ENCODE results near the gene RMND5A. TPM values are rescaled to one million over a fixed set of nuclear protein-coding genes. Genes with fewer than 3 reads are reported as not detected.

RMND5A gene
- polyA plus RNA-seq, 1 donor from 2014 or later = 36.3 TPM

GRCh38 chr2:86752934-86753333 is 32.8 kb downstream of the RMND5A start:
- Histone ChIP-seq H4K20me1 (ENCODE audit: insufficient read depth) (no peaks in the 10 kb centered on the region), H3K27me3 (ENCODE audit: insufficient read depth, low read depth, low read length) (no peaks in the 10 kb centered on the region), H3K4me3 (ENCODE audit: low read length) (no peak overlapping the region), H3K9me3 (ENCODE audit: low read length) (peaks cover 3% of the 10 kb centered on the region), H3F3A (ENCODE audit: insufficient read depth, low read length, poor library complexity, severe bottlenecking) (no peaks in the 10 kb centered on the region), H3K4me2 (ENCODE audit: low read length) (no peak overlapping the region), H3K79me2 (replicated peaks; ENCODE audit: insufficient read depth, low read length) (peaks cover 27% of the 10 kb centered on the region), H3K36me3 (ENCODE audit: insufficient read depth, low read length) (peaks cover 14% of the 10 kb centered on the region), H3K27ac (ENCODE audit: low read length) (no peak overlapping the region), H2AFZ (ENCODE audit: low read depth, low read length) (no peak overlapping the region), H3K9ac (ENCODE audit: low read length) (no peak overlapping the region), H3K9me2 (ENCODE audit: insufficient read depth, low read length) (no peaks in the 10 kb centered on the region)
- TF ChIP-seq RAD21 (conservative IDR thresholded peaks at IDR 0.05) = no peak
- TF ChIP-seq POLR2AphosphoS5 (IDR thresholded peaks at IDR 0.05) = no peak
- no peak for TF ChIP-seq EP300 (conservative IDR thresholded peaks at IDR 0.05; ENCODE audit: poor library complexity, severe bottlenecking)
- TF ChIP-seq EZH2 (IDR thresholded peaks at IDR 0.05; ENCODE audit: borderline replicate concordance, insufficient read depth, low read length, poor library complexity, severe bottlenecking) = no peak
- no peak for TF ChIP-seq CTCF (IDR thresholded peaks at IDR 0.05; ENCODE audit: poor library complexity, severe bottlenecking)
- no peak for TF ChIP-seq SMC3 (conservative IDR thresholded peaks at IDR 0.05; ENCODE audit: poor library complexity)
- TF ChIP-seq, protein P1, sequence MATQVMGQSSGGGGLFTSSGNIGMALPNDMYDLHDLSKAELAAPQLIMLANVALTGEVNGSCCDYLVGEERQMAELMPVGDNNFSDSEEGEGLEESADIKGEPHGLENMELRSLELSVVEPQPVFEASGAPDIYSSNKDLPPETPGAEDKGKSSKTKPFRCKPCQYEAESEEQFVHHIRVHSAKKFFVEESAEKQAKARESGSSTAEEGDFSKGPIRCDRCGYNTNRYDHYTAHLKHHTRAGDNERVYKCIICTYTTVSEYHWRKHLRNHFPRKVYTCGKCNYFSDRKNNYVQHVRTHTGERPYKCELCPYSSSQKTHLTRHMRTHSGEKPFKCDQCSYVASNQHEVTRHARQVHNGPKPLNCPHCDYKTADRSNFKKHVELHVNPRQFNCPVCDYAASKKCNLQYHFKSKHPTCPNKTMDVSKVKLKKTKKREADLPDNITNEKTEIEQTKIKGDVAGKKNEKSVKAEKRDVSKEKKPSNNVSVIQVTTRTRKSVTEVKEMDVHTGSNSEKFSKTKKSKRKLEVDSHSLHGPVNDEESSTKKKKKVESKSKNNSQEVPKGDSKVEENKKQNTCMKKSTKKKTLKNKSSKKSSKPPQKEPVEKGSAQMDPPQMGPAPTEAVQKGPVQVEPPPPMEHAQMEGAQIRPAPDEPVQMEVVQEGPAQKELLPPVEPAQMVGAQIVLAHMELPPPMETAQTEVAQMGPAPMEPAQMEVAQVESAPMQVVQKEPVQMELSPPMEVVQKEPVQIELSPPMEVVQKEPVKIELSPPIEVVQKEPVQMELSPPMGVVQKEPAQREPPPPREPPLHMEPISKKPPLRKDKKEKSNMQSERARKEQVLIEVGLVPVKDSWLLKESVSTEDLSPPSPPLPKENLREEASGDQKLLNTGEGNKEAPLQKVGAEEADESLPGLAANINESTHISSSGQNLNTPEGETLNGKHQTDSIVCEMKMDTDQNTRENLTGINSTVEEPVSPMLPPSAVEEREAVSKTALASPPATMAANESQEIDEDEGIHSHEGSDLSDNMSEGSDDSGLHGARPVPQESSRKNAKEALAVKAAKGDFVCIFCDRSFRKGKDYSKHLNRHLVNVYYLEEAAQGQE (IDR thresholded peaks at IDR 0.05; ENCODE audit: borderline replicate concordance) = no peak

DNA sequence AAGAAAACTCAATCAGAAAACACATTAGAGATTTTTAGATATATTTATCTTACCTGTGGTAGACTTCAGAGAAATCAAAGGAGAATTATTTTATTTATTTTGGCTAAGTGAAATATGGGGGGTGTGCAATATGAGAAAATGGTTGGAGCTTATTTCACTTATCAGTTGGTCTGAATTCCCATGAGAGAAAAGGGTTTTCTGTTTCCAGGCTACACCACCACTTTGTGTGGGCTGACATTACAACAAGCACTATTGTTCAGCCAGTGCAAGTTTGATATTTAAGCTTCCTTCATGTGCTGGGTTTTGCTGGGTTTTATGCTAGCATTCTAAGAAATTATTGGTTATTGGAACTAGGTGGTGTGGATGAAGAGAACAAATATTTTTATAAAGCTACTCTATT is 33.5 kb downstream of the RMND5A start:
- H3K36me3 ChIP-seq (ENCODE audit: insufficient read depth, low read length) = peaks cover 14% of the 10 kb centered on the region
- no peak overlapping the region for H3K4me2 ChIP-seq (ENCODE audit: low read length)
- no peaks in the 10 kb centered on the region for H3K27me3 ChIP-seq (ENCODE audit: insufficient read depth, low read depth, low read length)
- H3K4me3 ChIP-seq (ENCODE audit: low read length) = no peak overlapping the region
- H3F3A ChIP-seq (ENCODE audit: insufficient read depth, low read length, poor library complexity, severe bottlenecking) = no peaks in the 10 kb centered on the region
- H2AFZ ChIP-seq (ENCODE audit: low read depth, low read length) = no peak overlapping the region
- TF ChIP-seq, protein P1 (IDR thresholded peaks at IDR 0.05; ENCODE audit: borderline replicate concordance) = no peak
- TF ChIP-seq TAF1 (IDR thresholded peaks at IDR 0.05; ENCODE audit: low read depth) = no peak
- TF ChIP-seq CTCF (IDR thresholded peaks at IDR 0.05; ENCODE audit: poor library complexity, severe bottlenecking) = no peak
- H3K79me2 ChIP-seq (replicated peaks; ENCODE audit: insufficient read depth, low read length) = peaks cover 23% of the 10 kb centered on the region
- H3K27ac ChIP-seq (ENCODE audit: low read length) = no peak overlapping the region
- H3K9me2 ChIP-seq (ENCODE audit: insufficient read depth, low read length) = no peaks in the 10 kb centered on the region
- no peaks in the 10 kb centered on the region for H4K20me1 ChIP-seq (ENCODE audit: insufficient read depth)
- H3K9me3 ChIP-seq (ENCODE audit: low read length) = peaks cover 3% of the 10 kb centered on the region
- no peak overlapping the region for H3K9ac ChIP-seq (ENCODE audit: low read length)

Data from neural cell (in vitro differentiated cells).